B cell (primary cell): ENCODE measurements around the gene LYAR. TPM values are rescaled to one million over a fixed set of nuclear protein-coding genes. Genes with fewer than 3 reads are reported as not detected.

ENCODE experiments used
- ATAC-seq: fragments of 200-7000 bp; cut with Tn5 transposase; one replicate; pipeline ENCODE4 v1.10.0; 2021; ENCODE audit warnings: low read depth, mild to moderate bottlenecking, moderate number of reproducible peaks, moderate library complexity
- CTCF ChIA-PET: fragments of 350-600 bp; sonication (Branson Sonifier 250); formaldehyde crosslinking; loops from one replicate; lab custom pipeline; 2021; ENCODE audit warnings: antibody characterized with exemption, inconsistent platforms; lab: Charles Lee
- POLR2A ChIA-PET: fragments of 350-600 bp; sonication (Branson Sonifier 250); formaldehyde crosslinking; loops from one replicate; lab custom pipeline; 2021; ENCODE audit warnings: antibody characterized with exemption; lab: Charles Lee
- DNase-seq: peaks from one replicate; pipeline ENCODE4 v3.0.0; 2013
- H2AFZ ChIP-seq: 2 replicates; pipeline ENCODE4 v1.6.1; 2012; ENCODE audit warnings: mild to moderate bottlenecking, low read depth, low read length; ENCODE audit not compliant: insufficient read depth, poor library complexity, severe bottlenecking
- H3K27ac ChIP-seq, 2 donors: 1 replicate in 1 of 2; 2 replicates in 1 of 2; pipeline ENCODE4 v1.5.1; 2012 to 2013; ENCODE audit warnings: low read length in 2 of 2, mild to moderate bottlenecking in 2 of 2, moderate library complexity in 1 of 2
- H3K27me3 ChIP-seq, 4 experiments: fragments of 200-600 bp in 1 of 4; sonication (generic) in 1 of 4; replicated peaks in 1 of 4; 1 replicate in 2 of 4; 2 replicates in 2 of 4; pipeline versions ENCODE4 v1.6.1 to v1.7.0; 2013 to 2016; ENCODE audit warnings: low read length in 3 of 4, mild to moderate bottlenecking in 2 of 4, mixed read lengths in 1 of 4, moderate library complexity in 1 of 4; ENCODE audit not compliant: insufficient read depth in 4 of 4, control insufficient read depth in 3 of 4; ENCODE audit errors: control extremely low read depth in 1 of 4
- H3K36me3 ChIP-seq, 2 experiments: replicated peaks in 1 of 2; 1 replicate in 1 of 2; 2 replicates in 1 of 2; pipeline versions ENCODE4 v1.6.1 to v1.7.1; 2013; ENCODE audit warnings: low read length in 1 of 2; ENCODE audit not compliant: insufficient read depth in 2 of 2, control insufficient read depth in 1 of 2; ENCODE audit errors: control extremely low read depth in 1 of 2, extremely low read depth in 1 of 2
- H3K4me1 ChIP-seq, 2 donors: fragments of 200-600 bp in 1 of 2; sonication (generic) in 1 of 2; 1 replicate in 1 of 2; 2 replicates in 1 of 2; pipeline versions ENCODE4 v1.5.1 to v1.6.1; 2013 to 2017; ENCODE audit warnings: low read length in 2 of 2; ENCODE audit not compliant: control insufficient read depth in 2 of 2, insufficient read depth in 2 of 2
- H3K4me2 ChIP-seq: replicated peaks from 2 replicates; pipeline ENCODE3; 2012; ENCODE audit warnings: mild to moderate bottlenecking, low read depth, low read length; ENCODE audit not compliant: poor library complexity, severe bottlenecking
- H3K4me3 ChIP-seq, 5 experiments: fragments of 200-600 bp in 1 of 5; sonication (generic) in 1 of 5; 1 replicate in 3 of 5; 2 replicates in 2 of 5; pipeline versions ENCODE4 v1.5.1 to v1.7.0; 2011 to 2016; ENCODE audit warnings: low read length in 4 of 5, mild to moderate bottlenecking in 4 of 5, low read depth in 2 of 5, control low read depth in 1 of 5, moderate library complexity in 1 of 5; ENCODE audit not compliant: insufficient read depth in 1 of 5; ENCODE audit errors: control extremely low read depth in 1 of 5, extremely low read depth in 1 of 5
- H3K79me2 ChIP-seq: fragments of 200-600 bp; sonication (generic); one replicate; pipeline ENCODE4 v1.6.0; 2016; ENCODE audit warnings: low read length; ENCODE audit not compliant: control insufficient read depth, insufficient read depth
- H3K9ac ChIP-seq: fragments of 200-600 bp; sonication (generic); 2 replicates; pipeline ENCODE4 v1.6.1; 2017; ENCODE audit warnings: mild to moderate bottlenecking, low read length, moderate library complexity
- H3K9me3 ChIP-seq, 3 donors: one replicate each; pipeline versions ENCODE4 v1.6.1 to v1.7.1; 2013; ENCODE audit warnings: low read length in 2 of 3; ENCODE audit not compliant: control insufficient read depth in 2 of 3, insufficient read depth in 1 of 3; ENCODE audit errors: control extremely low read depth in 1 of 3
- H4K20me1 ChIP-seq: 2 replicates; pipeline ENCODE4 v1.6.0; 2012; ENCODE audit warnings: mild to moderate bottlenecking, low read length; ENCODE audit not compliant: insufficient read depth, control insufficient read depth, poor library complexity, severe bottlenecking
- H3K27ac Mint-ChIP-seq: one replicate; pipeline ENCODE4 v1.8.0; 2021; ENCODE audit warnings: mixed read lengths
- H3K27me3 Mint-ChIP-seq: one replicate; pipeline ENCODE4 v1.8.0; 2021; ENCODE audit warnings: mixed read lengths
- H3K4me1 Mint-ChIP-seq: one replicate; pipeline ENCODE4 v1.8.0; 2021; ENCODE audit warnings: mixed read lengths
- H3K4me3 Mint-ChIP-seq: one replicate; pipeline ENCODE4 v1.8.0; 2021; ENCODE audit warnings: mixed read lengths
- H3K9me3 Mint-ChIP-seq: one replicate; pipeline ENCODE4 v1.8.0; 2022; ENCODE audit warnings: mixed read lengths; ENCODE audit not compliant: insufficient read depth
- EZH2 ChIP-seq: IDR thresholded peaks from 2 replicates; pipeline ENCODE4 v1.6.1; 2012; ENCODE audit warnings: borderline replicate concordance, low read depth, mild to moderate bottlenecking, moderate library complexity, low read length; ENCODE audit not compliant: insufficient read depth, poor library complexity, severe bottlenecking
- WGBS: methylation state at CpG from one replicate; pipeline ENCODE4 v1.1.5; 2013; ENCODE audit warnings: missing lambda C conversion rate; ENCODE audit not compliant: insufficient coverage; 5-methylcytosine and 5-hydroxymethylcytosine counted together
- intact Hi-C: fragments of 100-400 bp; cut with micrococcal nuclease; formaldehyde crosslinking; loops from one replicate; pipeline ENCODE4 v1.10.0; 2022
- polyA plus RNA-seq: library from polyadenylated mRNA; depleted of rRNA; stranded (reverse); fragments of >200 nt; gene quantifications from 2 replicates; pipeline ENCODE4 v1.2.3, GENCODE V29; 2012
- total RNA-seq, 2 donors: library from RNA; stranded (reverse); fragments of 120-200 nt in 1 of 2; gene quantifications; 1 replicate in 1 of 2; 2 replicates in 1 of 2; pipeline versions ENCODE4 v1.2.3 to v1.2.4, GENCODE V29; 2013 to 2022
- TF ChIP-seq, protein P1 (sequence below): fragments of 200-600 bp; IDR thresholded peaks from one replicate; pipeline ENCODE4 v1.8.0; 2022; ENCODE audit warnings: antibody characterized with exemption, mild to moderate bottlenecking

The LYAR gene
- total and polyA plus RNA-seq, 2 donors (not counting 1 experiment from before 2014, with no cell fraction given): 3.0 to 11.5 TPM

DNA sequence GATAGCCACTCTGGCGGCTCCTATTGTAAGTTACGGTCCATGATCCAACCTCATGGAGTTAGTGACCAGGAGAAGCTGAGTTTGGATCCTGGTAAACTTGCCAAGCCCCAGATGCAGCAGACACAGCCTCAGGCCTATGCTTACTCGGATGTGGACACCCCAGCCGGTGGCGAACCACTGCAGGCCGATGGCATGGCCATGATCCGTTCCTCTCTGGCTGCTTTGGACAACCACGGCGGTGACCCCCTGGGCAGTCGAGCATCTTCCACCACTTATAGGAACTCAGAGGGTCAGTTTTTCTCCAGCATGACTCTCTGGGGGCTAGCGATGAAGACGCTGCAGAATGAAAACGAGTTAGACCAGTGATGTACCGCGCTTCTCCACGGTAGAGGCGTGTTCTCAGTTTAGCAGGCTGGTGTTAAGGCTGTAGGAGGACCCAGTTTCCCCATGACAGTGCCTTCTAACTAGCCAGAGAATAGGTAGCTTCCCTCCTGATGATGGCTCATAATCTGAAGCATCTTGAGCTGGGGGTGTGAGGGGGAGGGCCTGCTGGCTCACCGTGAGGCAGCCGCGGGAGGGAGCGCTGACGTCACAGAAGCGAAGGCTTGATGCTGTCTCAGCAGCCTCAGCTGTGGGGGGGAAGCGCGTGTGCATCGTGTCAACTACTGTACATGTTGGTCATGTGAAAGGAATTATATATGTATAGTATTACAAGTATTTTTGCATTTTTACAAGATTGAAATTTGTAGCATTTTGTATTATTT lies 31.2 kb upstream of the LYAR start:
- 98% methylated on average over 17 of the region's 26 CpGs for WGBS
- Histone ChIP-seq H3K27me3 (no peaks in the 10 kb centered on the region), H3K4me1 (no peaks in the 10 kb centered on the region), H3K79me2 (no peaks in the 10 kb centered on the region), H3K9ac (no peak overlapping the region), H4K20me1 (no peaks in the 10 kb centered on the region), H3K27ac (no peak overlapping the region), H3K4me3 (no peak overlapping the region), H3K9me3 (no peaks in the 10 kb centered on the region), H3K36me3 (peaks cover 2 to 31% of the 10 kb centered on the region in 2 experiments), H3K4me2 (no peak overlapping the region), H2AFZ (no peak overlapping the region)
- H3K27me3 Mint-ChIP-seq: no peaks in the 10 kb centered on the region
- H3K4me3 Mint-ChIP-seq: no peak overlapping the region
- CTCF ChIA-PET: no interaction called here
- intact Hi-C loops: no loop called here
- no peaks in the 10 kb centered on the region for H3K4me1 Mint-ChIP-seq
- DNase-seq (no peak), ATAC-seq (no peak)
- H3K27ac Mint-ChIP-seq: no peak overlapping the region
- no peak for TF ChIP-seq EZH2
- TF ChIP-seq, protein P1, sequence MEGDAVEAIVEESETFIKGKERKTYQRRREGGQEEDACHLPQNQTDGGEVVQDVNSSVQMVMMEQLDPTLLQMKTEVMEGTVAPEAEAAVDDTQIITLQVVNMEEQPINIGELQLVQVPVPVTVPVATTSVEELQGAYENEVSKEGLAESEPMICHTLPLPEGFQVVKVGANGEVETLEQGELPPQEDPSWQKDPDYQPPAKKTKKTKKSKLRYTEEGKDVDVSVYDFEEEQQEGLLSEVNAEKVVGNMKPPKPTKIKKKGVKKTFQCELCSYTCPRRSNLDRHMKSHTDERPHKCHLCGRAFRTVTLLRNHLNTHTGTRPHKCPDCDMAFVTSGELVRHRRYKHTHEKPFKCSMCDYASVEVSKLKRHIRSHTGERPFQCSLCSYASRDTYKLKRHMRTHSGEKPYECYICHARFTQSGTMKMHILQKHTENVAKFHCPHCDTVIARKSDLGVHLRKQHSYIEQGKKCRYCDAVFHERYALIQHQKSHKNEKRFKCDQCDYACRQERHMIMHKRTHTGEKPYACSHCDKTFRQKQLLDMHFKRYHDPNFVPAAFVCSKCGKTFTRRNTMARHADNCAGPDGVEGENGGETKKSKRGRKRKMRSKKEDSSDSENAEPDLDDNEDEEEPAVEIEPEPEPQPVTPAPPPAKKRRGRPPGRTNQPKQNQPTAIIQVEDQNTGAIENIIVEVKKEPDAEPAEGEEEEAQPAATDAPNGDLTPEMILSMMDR: no peak
- no peaks in the 10 kb centered on the region for H3K9me3 Mint-ChIP-seq
- POLR2A ChIA-PET: no interaction called here

DNA sequence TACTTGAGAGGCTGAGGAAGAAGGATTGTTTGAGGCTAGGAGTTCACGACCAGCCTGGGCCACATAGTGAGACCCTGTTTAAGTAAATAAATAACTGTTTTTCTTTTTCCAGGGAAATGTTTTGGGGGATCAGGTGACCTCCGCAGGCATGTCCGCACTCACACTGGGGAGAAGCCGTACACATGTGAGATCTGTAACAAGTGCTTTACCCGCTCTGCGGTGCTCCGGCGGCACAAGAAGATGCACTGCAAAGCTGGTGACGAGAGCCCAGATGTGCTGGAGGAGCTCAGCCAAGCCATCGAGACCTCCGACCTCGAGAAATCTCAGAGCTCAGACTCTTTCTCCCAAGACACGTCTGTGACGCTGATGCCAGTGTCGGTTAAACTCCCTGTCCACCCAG lies 30.6 kb upstream of the LYAR start:
- TF ChIP-seq, protein P1: no peak
- no peak for ATAC-seq
- Mint-ChIP-seq H3K4me3 (no peak overlapping the region), H3K27me3 (no peaks in the 10 kb centered on the region), H3K9me3 (no peaks in the 10 kb centered on the region), H3K27ac (no peak overlapping the region), H3K4me1 (no peaks in the 10 kb centered on the region)
- Histone ChIP-seq H3K9ac (no peak overlapping the region), H3K27me3 (no peaks in the 10 kb centered on the region), H2AFZ (no peak overlapping the region), H3K27ac (no peak overlapping the region), H4K20me1 (no peaks in the 10 kb centered on the region), H3K9me3 (no peaks in the 10 kb centered on the region), H3K4me2 (no peak overlapping the region), H3K79me2 (no peaks in the 10 kb centered on the region), H3K36me3 (peaks cover 5 to 37% of the 10 kb centered on the region in 2 experiments), H3K4me3 (no peak overlapping the region), H3K4me1 (no peaks in the 10 kb centered on the region)
- CTCF ChIA-PET: no interaction called here
- intact Hi-C loops: no loop called here
- POLR2A ChIA-PET: no interaction called here
- DNase-seq: no peak
- 96% methylated on average over 15 of the region's 15 CpGs for WGBS
